HCT116 (cell line): ENCODE results near the gene RPS2. TPM values are rescaled to one million over a fixed set of nuclear protein-coding genes. Genes with fewer than 3 reads are reported as not detected.

Experiments
- ATAC-seq: fragments of 200-7000 bp; cut with Tn5 transposase; 2 replicates; pipeline ENCODE4 v1.9.1; 2020; ENCODE audit warnings: mild to moderate bottlenecking, moderate library complexity
- BruUV-seq: library from RNA; stranded (reverse); fragments of 400-500 nt; replicated peaks from 2 replicates; lab custom pipeline; 2021; lab: Mats Ljungman, UMichigan
- CTCF ChIA-PET: fragments of 300-600 bp; sonication (Branson Sonifier 250); formaldehyde crosslinking; loops from one replicate; lab custom pipeline; 2021; ENCODE audit warnings: antibody characterized with exemption; lab: Charles Lee
- POLR2A ChIA-PET: fragments of 300-600, 350-600 bp; sonication (Branson Sonifier 250); formaldehyde crosslinking; loops from one replicate; lab custom pipeline; 2021; ENCODE audit warnings: antibody characterized with exemption; lab: Charles Lee
- RAD21 ChIA-PET, 2 experiments: fragments of 300-600 bp; sonication (Branson Sonifier 250); formaldehyde crosslinking; loops; one replicate each; lab custom pipeline; 2023; ENCODE audit warnings: low total read pairs in 2 of 2; ENCODE audit not compliant: uncharacterized antibody in 2 of 2, unreplicated experiment in 2 of 2, low non-redundant PET in 1 of 2; lab: Charles Lee
- DNase-seq: peaks from one replicate; pipeline ENCODE4 v3.0.0-alpha.2; 2010; ENCODE audit warnings: low read depth, low spot score
- H2AFZ ChIP-seq: fragments of 200-600 bp; shearing (Covaris generic), sonication (generic); 2 replicates; pipeline ENCODE4 v1.6.1; 2017; ENCODE audit warnings: low read depth, mixed run types, mixed read lengths, antibody characterized with exemption, low read length; ENCODE audit not compliant: poor library complexity, severe bottlenecking
- H3K27ac ChIP-seq: 2 replicates; pipeline ENCODE4 v1.5.1; 2012; ENCODE audit warnings: low read depth, low read length
- H3K27me3 ChIP-seq: fragments of 200-600 bp; sonication (generic); 2 replicates; pipeline ENCODE4 v1.6.1; 2016; ENCODE audit warnings: mixed run types, low read length, mixed read lengths; ENCODE audit not compliant: insufficient read depth
- H3K36me3 ChIP-seq, 2 experiments: fragments of 200-500 bp in 1 of 2; fragments of 200-600 bp in 1 of 2; sonication (Bioruptor generic) in 1 of 2; sonication (generic) in 1 of 2; 2 replicates each; pipeline versions ENCODE4 v1.5.1 to v1.6.1; 2014 to 2016; ENCODE audit warnings: low read length in 2 of 2, inconsistent platforms in 1 of 2, mixed read lengths in 1 of 2, mixed run types in 1 of 2; ENCODE audit not compliant: insufficient read depth in 2 of 2, control insufficient read depth in 1 of 2
- H3K4me1 ChIP-seq, 2 experiments: fragments of 200-600 bp in 1 of 2; sonication (generic) in 1 of 2; 2 replicates each; pipeline versions ENCODE4 v1.5.1 to v1.6.1; 2012 to 2017; ENCODE audit warnings: low read length in 2 of 2, inconsistent platforms in 1 of 2, mild to moderate bottlenecking in 1 of 2, mixed read lengths in 1 of 2, mixed run types in 1 of 2, moderate library complexity in 1 of 2; ENCODE audit not compliant: insufficient read depth in 2 of 2, control insufficient read depth in 1 of 2
- H3K4me2 ChIP-seq: fragments of 200-600 bp; sonication (generic); 2 replicates; pipeline ENCODE4 v1.6.1; 2017; ENCODE audit warnings: mixed run types, low read length, mixed read lengths
- H3K4me3 ChIP-seq, 2 experiments: fragments of 200-600 bp in 1 of 2; sonication (generic) in 1 of 2; replicated peaks in 1 of 2; 2 replicates each; pipeline ENCODE4 v1.5.1; 2011 to 2016; ENCODE audit warnings: low read length in 2 of 2, control low read depth in 1 of 2, low read depth in 1 of 2, mild to moderate bottlenecking in 1 of 2, mixed read lengths in 1 of 2, mixed run types in 1 of 2
- H3K79me2 ChIP-seq: fragments of 200-600 bp; sonication (generic); 2 replicates; pipeline ENCODE4 v1.6.1; 2017; ENCODE audit warnings: mild to moderate bottlenecking, mixed run types, low read length, moderate library complexity, mixed read lengths; ENCODE audit not compliant: insufficient read depth
- H3K9ac ChIP-seq: fragments of 200-600 bp; sonication (generic); 2 replicates; pipeline ENCODE4 v1.6.1; 2016; ENCODE audit warnings: low read length, mixed read lengths
- H3K9me2 ChIP-seq: fragments of 200-600 bp; sonication (generic), shearing (Covaris generic); 2 replicates; pipeline ENCODE4 v1.6.1; 2017; ENCODE audit warnings: mixed run types, mild to moderate bottlenecking, moderate library complexity; ENCODE audit not compliant: insufficient read depth
- H3K9me3 ChIP-seq, 2 experiments: fragments of 200-500 bp in 1 of 2; fragments of 200-600 bp in 1 of 2; sonication (Bioruptor generic) in 1 of 2; sonication (generic) in 1 of 2; 2 replicates each; pipeline ENCODE4 v1.6.1; 2014 to 2017; ENCODE audit warnings: low read length in 2 of 2, mixed read lengths in 2 of 2, inconsistent platforms in 1 of 2, low read depth in 1 of 2, mild to moderate bottlenecking in 1 of 2, mixed run types in 1 of 2, moderate library complexity in 1 of 2; ENCODE audit not compliant: control insufficient read depth in 1 of 2, insufficient read depth in 1 of 2
- H4K20me1 ChIP-seq: fragments of 200-600 bp; sonication (generic), shearing (Covaris generic); 2 replicates; pipeline ENCODE4 v1.6.1; 2017; ENCODE audit warnings: mixed run types, mild to moderate bottlenecking, moderate library complexity; ENCODE audit not compliant: insufficient read depth
- CBX3 ChIP-seq: IDR thresholded peaks from 2 replicates; pipeline ENCODE4 v1.6.1; 2012; ENCODE audit warnings: low read depth
- EGR1 ChIP-seq: IDR thresholded peaks from 2 replicates; pipeline ENCODE4 v1.6.1; 2012; ENCODE audit warnings: low read depth
- EZH2 ChIP-seq: fragments of 200-600 bp; sonication (generic); IDR thresholded peaks from 2 replicates; pipeline ENCODE4 v1.6.1; 2017; ENCODE audit warnings: antibody characterized with exemption, mixed run types
- EZH2phosphoT487 ChIP-seq: fragments of 200-600 bp; IDR thresholded peaks from 2 replicates; pipeline ENCODE4 v1.6.1; 2018; ENCODE audit warnings: antibody characterized with exemption, borderline replicate concordance
- FOSL1 ChIP-seq: IDR thresholded peaks from 2 replicates; pipeline ENCODE4 v1.6.1; 2012; ENCODE audit warnings: low read depth
- POLR2A ChIP-seq: IDR thresholded peaks from 2 replicates; pipeline ENCODE4 v1.7.0; 2011; ENCODE audit warnings: borderline replicate concordance; ENCODE audit not compliant: insufficient read depth, insufficient read length; ENCODE audit errors: extremely low read depth
- POLR2AphosphoS5 ChIP-seq: IDR thresholded peaks from 2 replicates; pipeline ENCODE4 v1.6.1; 2011; ENCODE audit warnings: mild to moderate bottlenecking, low read depth, low read length, moderate library complexity
- RAD21 ChIP-seq: IDR thresholded peaks from 2 replicates; pipeline ENCODE4 v1.6.1; 2012; ENCODE audit warnings: low read depth, mild to moderate bottlenecking
- SP1 ChIP-seq: IDR thresholded peaks from 2 replicates; pipeline ENCODE4 v1.6.1; 2012; ENCODE audit warnings: low read depth
- SRF ChIP-seq: IDR thresholded peaks from 2 replicates; pipeline ENCODE4 v1.6.1; 2012; ENCODE audit warnings: low read depth
- TCF7L2 ChIP-seq: IDR thresholded peaks from 2 replicates; pipeline ENCODE4 v1.7.0; 2011; ENCODE audit warnings: borderline replicate concordance, inconsistent platforms; ENCODE audit not compliant: insufficient read depth, insufficient read length; ENCODE audit errors: extremely low read depth
- YY1 ChIP-seq: IDR thresholded peaks from 2 replicates; pipeline ENCODE4 v1.6.1; 2011; ENCODE audit warnings: low read length, low read depth, moderate library complexity, mild to moderate bottlenecking; ENCODE audit not compliant: insufficient replicate concordance; ENCODE audit errors: extremely low read depth
- ZBTB33 ChIP-seq: IDR thresholded peaks from 2 replicates; pipeline ENCODE4 v1.6.1; 2011; ENCODE audit warnings: mild to moderate bottlenecking, low read length, moderate library complexity; ENCODE audit not compliant: insufficient replicate concordance; ENCODE audit errors: extremely low read depth
- ZFX ChIP-seq: fragments of 450-650 bp; IDR thresholded peaks from 2 replicates; pipeline ENCODE4 v1.6.1; 2017
- ZNF274 ChIP-seq: fragments of 200-500 bp; sonication (Bioruptor generic); IDR thresholded peaks from 2 replicates; pipeline ENCODE4 v1.6.1; 2014; ENCODE audit warnings: mild to moderate bottlenecking, low read depth, low read length, inconsistent platforms
- intact Hi-C: fragments of 100-400 bp; cut with micrococcal nuclease; formaldehyde crosslinking; loops from 2 replicates; pipeline ENCODE4 v1.10.0; 2022
- total RNA-seq: library from RNA; stranded (reverse); gene quantifications from one replicate; pipeline ENCODE4 v1.2.1, GENCODE V29; 2021; ENCODE audit not compliant: unreplicated experiment
- TF ChIP-seq, protein P1 (sequence below): IDR thresholded peaks from 2 replicates; pipeline ENCODE4 v1.6.1; 2012

RPS2 gene
- total RNA-seq, 1 experiment from 2014 or later = 6,265 TPM

GRCh38 chr16:1930338-1930720 lies 34.3 kb downstream of the RPS2 start:
- ChIA-PET CTCF (no interaction called here), RAD21 (no interaction called here), POLR2A (no interaction called here)
- Histone ChIP-seq H3K27me3 (no peaks in the 10 kb centered on the region), H4K20me1 (no peaks in the 10 kb centered on the region), H3K79me2 (no peaks in the 10 kb centered on the region), H3K9me3 (no peaks in the 10 kb centered on the region), H3K4me1 (peaks cover 17 to 27% of the 10 kb centered on the region in 2 experiments), H3K9ac (no peak overlapping the region), H3K9me2 (no peaks in the 10 kb centered on the region), H3K36me3 (no peaks in the 10 kb centered on the region), H2AFZ (no peak overlapping the region), H3K4me3 (no peak overlapping the region), H3K4me2 (no peak overlapping the region), H3K27ac (no peak overlapping the region)
- ATAC-seq (no peak), DNase-seq (no peak)
- intact Hi-C loops = no loop called here
- TF ChIP-seq CBX3 = no peak
- TF ChIP-seq, protein P1, sequence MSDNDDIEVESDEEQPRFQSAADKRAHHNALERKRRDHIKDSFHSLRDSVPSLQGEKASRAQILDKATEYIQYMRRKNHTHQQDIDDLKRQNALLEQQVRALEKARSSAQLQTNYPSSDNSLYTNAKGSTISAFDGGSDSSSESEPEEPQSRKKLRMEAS = no peak
- TF ChIP-seq EZH2 = no peak
- no TSS peak for BruUV-seq

DNA sequence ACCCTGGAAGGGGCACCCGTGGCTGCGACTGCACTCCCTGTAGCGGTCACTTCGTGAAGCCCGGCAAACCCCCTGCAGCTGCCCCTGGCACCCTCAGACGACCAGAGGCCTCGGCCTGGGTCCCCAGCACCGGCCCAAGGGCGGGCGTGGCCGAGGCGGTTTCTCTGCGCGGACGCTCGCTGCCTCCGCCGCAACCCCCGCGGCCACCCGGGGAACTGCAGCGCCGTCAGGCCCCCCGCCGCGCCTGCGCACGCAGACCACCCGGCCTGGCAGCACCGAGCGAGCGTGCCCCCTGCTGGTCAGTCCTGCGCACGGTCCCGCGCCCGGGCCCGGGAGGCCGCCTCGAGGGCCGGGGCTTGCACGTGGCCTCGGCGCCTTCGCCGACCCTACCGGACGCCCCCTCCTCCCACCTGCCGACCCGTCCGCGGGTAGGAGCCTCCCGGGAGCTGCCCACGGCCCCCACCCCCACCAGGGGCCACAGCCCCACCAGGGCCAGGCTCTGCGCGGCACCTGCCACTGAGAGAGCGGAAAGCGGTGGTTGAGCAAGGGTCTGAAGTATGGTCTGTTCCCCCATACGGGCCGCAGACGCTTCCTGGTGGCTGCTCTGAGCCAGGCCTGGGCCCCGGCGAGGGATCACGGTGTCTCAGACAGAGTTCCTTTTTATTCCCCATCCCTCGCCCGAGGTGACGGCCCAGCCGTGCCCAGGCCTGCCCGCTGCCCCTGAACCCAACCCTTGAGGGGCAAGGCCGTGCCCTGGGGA lies 34.9 kb downstream of the RPS2 start:
- BruUV-seq = no TSS peak
- H3K9ac ChIP-seq = peak overlapping the region; percentile 64
- no peaks in the 10 kb centered on the region for H3K9me2 ChIP-seq
- ATAC-seq (peak; percentile 88), DNase-seq (no peak)
- H3K27me3 ChIP-seq = no peaks in the 10 kb centered on the region
- H2AFZ ChIP-seq = peak overlapping the region; percentile 54
- H3K4me1 ChIP-seq = peaks cover 12 to 21% of the 10 kb centered on the region in 2 experiments
- peak overlapping the region; percentile 68; the same call in 1 of the 2 replicates for H3K27ac ChIP-seq
- H4K20me1 ChIP-seq = no peaks in the 10 kb centered on the region
- H3K79me2 ChIP-seq = no peaks in the 10 kb centered on the region
- RAD21 ChIA-PET = interaction anchor here in 1 of 2 experiments (0.8 kb wide), 1 partner anchor 66 kb away, joined by 4 read pairs; no protein-coding TSS in a partner anchor
- intact Hi-C loops = no loop called here
- H3K9me3 ChIP-seq = no peaks in the 10 kb centered on the region
- CTCF ChIA-PET = interaction anchor here (0.8 to 1.2 kb wide), 4 partner anchors 20 to 66 kb away, joined by 3 to 5 read pairs (median 3); no protein-coding TSS in a partner anchor
- peak overlapping the region; percentile 42 to 56 for H3K4me3 ChIP-seq
- H3K36me3 ChIP-seq = no peaks in the 10 kb centered on the region
- POLR2A ChIA-PET = interaction anchor here (0.7 kb wide), 2 partner anchors 16 to 35 kb away, joined by 3 to 4 read pairs; partner anchors contain the start of gene RPS2
- H3K4me2 ChIP-seq = peak overlapping the region; percentile 86
- peak; percentile 35; the same call in 1 of the 2 replicates for TF ChIP-seq EGR1
- TF ChIP-seq CBX3 = peak; percentile 98
- TF ChIP-seq, protein P1 = peak; percentile 99
- peak; percentile 82 for TF ChIP-seq POLR2AphosphoS5
- TF ChIP-seq POLR2A = peak; percentile 38
- no peak for TF ChIP-seq EZH2phosphoT487
- no peak for TF ChIP-seq EZH2
- TF ChIP-seq SP1 = no peak
- TF ChIP-seq YY1 = peak; percentile 28
- TF ChIP-seq ZBTB33 = peak; percentile 23
- TF ChIP-seq TCF7L2 = peak; percentile 32
- no peak for TF ChIP-seq FOSL1
- no peak for TF ChIP-seq SRF
- TF ChIP-seq ZNF274 = no peak
- TF ChIP-seq RAD21 = peak; percentile 82
- TF ChIP-seq ZFX = peak; percentile 65; the same call in 1 of the 2 replicates
